Measurements from ENCODE around the gene IPO11. TPM values are rescaled to one million over a fixed set of nuclear protein-coding genes. Genes with fewer than 3 reads are reported as not detected.

IPO11 gene
- total and polyA plus RNA-seq, 2 of the 4 experiments (the other 2 are of a cell fraction), result 12.6 to 40.0 TPM

DNA sequence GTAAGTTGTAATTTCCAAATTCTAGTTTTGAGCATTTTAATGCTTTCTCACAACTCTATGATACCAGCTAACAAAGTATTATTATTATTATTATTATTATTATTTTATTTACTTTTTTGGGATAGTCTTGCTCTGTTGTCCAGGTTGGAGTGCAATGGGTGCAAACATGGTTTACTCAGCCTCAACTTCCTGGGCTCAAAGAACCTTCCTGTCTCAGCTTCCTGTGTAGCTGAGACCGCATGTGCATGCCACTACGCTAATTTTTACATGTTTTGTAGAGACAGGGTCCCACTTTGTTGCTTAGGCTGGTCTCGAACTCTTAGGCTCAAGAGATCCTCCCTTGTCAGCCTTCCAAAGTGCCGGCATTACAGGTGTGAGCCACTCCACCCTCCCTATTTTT is 193.1 kb downstream of the IPO11 start:
- CTCF ChIA-PET, result interaction anchor here (0.5 kb wide), 1 partner anchor 34 kb away, joined by 8 read pairs; no protein-coding TSS in a partner anchor

More for the DNA sequence above, 193.1 kb downstream of the IPO11 start:
- Histone ChIP-seq H3K36me3 (ENCODE audit: control insufficient read depth, insufficient read depth, low read length) (peaks cover 8% of the 10 kb centered on the region), H3K4me1 (ENCODE audit: control insufficient read depth, insufficient read depth, low read length) (no peaks in the 10 kb centered on the region), H3K27me3 (ENCODE audit: control insufficient read depth, insufficient read depth, low read length) (no peaks in the 10 kb centered on the region), H3K9me1 (ENCODE audit: insufficient read depth, low read length) (0 out of 2 replicates have a peak, but pooled peaks cover 4% of the 10 kb centered on the region), H3K56ac (ENCODE audit: extremely low read depth, insufficient read depth, low read length) (no peak overlapping the region), H2AFZ (replicated peaks; ENCODE audit: low read length, poor library complexity) (no peak overlapping the region), H3K4me3 (ENCODE audit: insufficient read depth, low read depth, low read length) (no peak overlapping the region), H4K8ac (ENCODE audit: low read depth in 2 of 2, low read length in 2 of 2) (no peak overlapping the region), H3K79me1 (ENCODE audit: low read depth in 1 of 2, low read length in 2 of 2) (no peaks in the 10 kb centered on the region), H3K4me2 (ENCODE audit: low read depth, low read length) (no peak overlapping the region), H2BK20ac (ENCODE audit: low read depth, low read length) (no peak overlapping the region), H3K27ac (ENCODE audit: insufficient read depth, low read length) (no peak overlapping the region), H3K14ac (replicated peaks; ENCODE audit: low read depth, low read length) (no peak overlapping the region), H2BK120ac (ENCODE audit: low read depth, low read length) (no peak overlapping the region), H2AK5ac (ENCODE audit: low read depth, low read length) (no peak overlapping the region), H3K9ac (ENCODE audit: low read depth, low read length) (no peak overlapping the region), H3K23ac (ENCODE audit: low read depth, low read length) (no peak overlapping the region), H2BK15ac (ENCODE audit: low read depth, low read length) (no peak overlapping the region), H3K18ac (ENCODE audit: low read depth, low read length) (no peak overlapping the region), H4K20me1 (ENCODE audit: insufficient read depth, low read length) (no peaks in the 10 kb centered on the region), H4K91ac (ENCODE audit: insufficient read depth, low read depth, low read length) (no peak overlapping the region), H4K5ac (ENCODE audit: low read depth, low read length) (no peak overlapping the region), H3K9me3 (ENCODE audit: control insufficient read depth, insufficient read depth, low read length) (no peaks in the 10 kb centered on the region), H2BK5ac (ENCODE audit: low read depth, low read length, poor library complexity, severe bottlenecking) (no peak overlapping the region), H3K4ac (ENCODE audit: low read depth, low read length) (no peak overlapping the region), H2AK9ac (replicated peaks; ENCODE audit: low read depth, low read length, poor library complexity) (no peak overlapping the region)
- intact Hi-C loops (cut with micrococcal nuclease) (no loop called here), dilution Hi-C loops (cut with HindIII; ENCODE audit: low sequenced_read_pairs, unreplicated experiment) (no loop called here), in situ Hi-C loops (cut with MboI; ENCODE audit: low sequenced_read_pairs) (no loop called here)
- DNase-seq, result no peak
- BruUV-seq (replicated peaks), result no TSS peak
- ATAC-seq (ENCODE audit: low read depth), result no peak
- TF ChIP-seq MXI1 (IDR thresholded peaks at IDR 0.05; ENCODE audit: borderline replicate concordance, low read depth, low read length), result no peak
- TF ChIP-seq, protein P1, sequence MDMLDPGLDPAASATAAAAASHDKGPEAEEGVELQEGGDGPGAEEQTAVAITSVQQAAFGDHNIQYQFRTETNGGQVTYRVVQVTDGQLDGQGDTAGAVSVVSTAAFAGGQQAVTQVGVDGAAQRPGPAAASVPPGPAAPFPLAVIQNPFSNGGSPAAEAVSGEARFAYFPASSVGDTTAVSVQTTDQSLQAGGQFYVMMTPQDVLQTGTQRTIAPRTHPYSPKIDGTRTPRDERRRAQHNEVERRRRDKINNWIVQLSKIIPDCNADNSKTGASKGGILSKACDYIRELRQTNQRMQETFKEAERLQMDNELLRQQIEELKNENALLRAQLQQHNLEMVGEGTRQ (IDR thresholded peaks at IDR 0.05; ENCODE audit: low read depth, low read length), result no peak
- no peak for TF ChIP-seq RFX5 (IDR thresholded peaks at IDR 0.05; ENCODE audit: low read depth, low read length)
- no peak for TF ChIP-seq CHD1 (IDR thresholded peaks at IDR 0.05; ENCODE audit: low read depth, low read length)
- no peak for TF ChIP-seq CEBPB (IDR thresholded peaks at IDR 0.05; ENCODE audit: low read depth, low read length)
- 80% methylated on average over 1 of the region's 4 CpGs; no CpG with 5 or more reads in 1 of the 2 experiments for WGBS, 2 experiments (ENCODE audit: extremely low coverage in 2 of 2, insufficient read length in 1 of 2)
- POLR2A ChIA-PET (ENCODE audit: unreplicated experiment), result no interaction called here

All from IMR-90 (cell line).